Measurements from ENCODE around the gene LEPR.
A peak's percentile ranks its signal among the peaks of the same experiment; 100 is the strongest.
"Not testable (repeated sequence)": the region's sequence is repeated elsewhere in the genome, so short reads cannot be mapped to it uniquely, and the experiment has no call there.

LEPR gene

GRCh38 chr1:65420590-65421350, at the start of gene LEPR, which contains the start of gene LEPROT:
Gene LEPR (plus strand): TSS chr1:65420668. CDS start chr1:65565566, 144,898 bp downstream.
Gene LEPROT (plus strand): TSS chr1:65420668. CDS start chr1:65420725, 57 bp downstream.
- TF ChIP-seq CTCF (IDR thresholded peaks at IDR 0.05; ENCODE audit: borderline replicate concordance, insufficient read depth, low read depth, low read length), result no peak
- H3K4me3 ChIP-seq (ENCODE audit: low read depth, low read length), result peak within 1 kb of the TSS; percentile 98

GRCh38 chr1:65371544-65371943, 48.9 kb upstream of the LEPR start:
- no peak for TF ChIP-seq CTCF (IDR thresholded peaks at IDR 0.05; ENCODE audit: borderline replicate concordance, insufficient read depth, low read depth, low read length)
- H3K4me3 ChIP-seq (ENCODE audit: low read depth, low read length), result no peak overlapping the region

GRCh38 chr1:65372557-65372956, 47.9 kb upstream of the LEPR start:
- H3K4me3 ChIP-seq (ENCODE audit: low read depth, low read length), result no peak overlapping the region
- no peak for TF ChIP-seq CTCF (IDR thresholded peaks at IDR 0.05; ENCODE audit: borderline replicate concordance, insufficient read depth, low read depth, low read length)

- TF ChIP-seq CTCF (IDR thresholded peaks at IDR 0.05; ENCODE audit: borderline replicate concordance, insufficient read depth, low read depth, low read length), result no peak
- H3K4me3 ChIP-seq (ENCODE audit: low read depth, low read length), result no peak overlapping the region
Measured at GRCh38 chr1:65377496-65378246, 42.8 kb upstream of the LEPR start.

GRCh38 chr1:65378247-65378946, 42.1 kb upstream of the LEPR start:
- no peak overlapping the region for H3K4me3 ChIP-seq (ENCODE audit: low read depth, low read length)
- no peak for TF ChIP-seq CTCF (IDR thresholded peaks at IDR 0.05; ENCODE audit: borderline replicate concordance, insufficient read depth, low read depth, low read length)

- not testable (repeated sequence) for H3K4me3 ChIP-seq (ENCODE audit: low read depth, low read length)
Measured at GRCh38 chr1:65384426-65384825, 36.0 kb upstream of the LEPR start.

GRCh38 chr1:65386439-65386838, 34.0 kb upstream of the LEPR start:
- H3K4me3 ChIP-seq (ENCODE audit: low read depth, low read length), result no peak overlapping the region
- no peak for TF ChIP-seq CTCF (IDR thresholded peaks at IDR 0.05; ENCODE audit: borderline replicate concordance, insufficient read depth, low read depth, low read length)
